Nephron (organoid): ENCODE measurements around the gene NHLRC4.

Experiments
- H3K27ac Mint-ChIP-seq, 3 experiments: 2 replicates each; pipeline ENCODE4 v1.8.0; 2020; ENCODE audit warnings: mixed read lengths in 3 of 3, mild to moderate bottlenecking in 2 of 3, moderate library complexity in 1 of 3
- H3K27me3 Mint-ChIP-seq: 2 replicates; pipeline ENCODE4 v1.8.0; 2021; ENCODE audit warnings: low read depth, mild to moderate bottlenecking, moderate library complexity, mixed read lengths
- H3K36me3 Mint-ChIP-seq: 2 replicates; pipeline ENCODE4 v1.8.0; 2020; ENCODE audit warnings: low read depth, mixed read lengths
- H3K4me1 Mint-ChIP-seq: 2 replicates; pipeline ENCODE4 v1.8.0; 2020; ENCODE audit warnings: mixed read lengths
- H3K4me3 Mint-ChIP-seq, 3 experiments: 2 replicates each; pipeline ENCODE4 v1.8.0; 2020; ENCODE audit warnings: mild to moderate bottlenecking in 3 of 3, mixed read lengths in 3 of 3, moderate library complexity in 2 of 3
- H3K9me3 Mint-ChIP-seq: 2 replicates; pipeline ENCODE4 v1.8.0; 2020; ENCODE audit warnings: mixed read lengths
- CTCF ChIP-seq, 3 experiments: fragments of 200-600 bp; sonication (generic); IDR thresholded peaks; one replicate each; pipeline ENCODE4 v1.5.0; 2021; ENCODE audit warnings: antibody characterized with exemption in 3 of 3; ENCODE audit not compliant: unreplicated experiment in 3 of 3

The NHLRC4 gene

GRCh38 chr16:567373-568256 is 810 bp downstream of the NHLRC4 start:
- peaks cover 5% of the 10 kb centered on the region for H3K27me3 Mint-ChIP-seq
- H3K4me3 Mint-ChIP-seq: peak overlapping the region; percentile 64 to 73 (median 71)
- no peaks in the 10 kb centered on the region for H3K9me3 Mint-ChIP-seq
- TF ChIP-seq CTCF (IDR thresholded peaks at IDR 0.05; ENCODE audit: unreplicated experiment in 3 of 3): no peak
- H3K36me3 Mint-ChIP-seq: no peaks in the 10 kb centered on the region
- peak overlapping the region; percentile 82 to 95 (median 90) for H3K27ac Mint-ChIP-seq
- H3K4me1 Mint-ChIP-seq: peaks cover 38% of the 10 kb centered on the region

GRCh38 chr16:568401-569258 is 1.8 kb downstream of the NHLRC4 start:
- H3K4me1 Mint-ChIP-seq: peaks cover 35% of the 10 kb centered on the region
- H3K36me3 Mint-ChIP-seq: no peaks in the 10 kb centered on the region
- TF ChIP-seq CTCF (IDR thresholded peaks at IDR 0.05; ENCODE audit: unreplicated experiment in 3 of 3): no peak
- peak overlapping the region; percentile 92 to 93 (median 93) for H3K4me3 Mint-ChIP-seq
- H3K9me3 Mint-ChIP-seq: no peaks in the 10 kb centered on the region
- no peaks in the 10 kb centered on the region for H3K27me3 Mint-ChIP-seq
- peak overlapping the region; percentile 90 to 99 (median 96) for H3K27ac Mint-ChIP-seq

- H3K4me1 Mint-ChIP-seq: peaks cover 35% of the 10 kb centered on the region
- TF ChIP-seq CTCF (IDR thresholded peaks at IDR 0.05; ENCODE audit: unreplicated experiment in 3 of 3): no peak
- H3K36me3 Mint-ChIP-seq: no peaks in the 10 kb centered on the region
- no peaks in the 10 kb centered on the region for H3K9me3 Mint-ChIP-seq
- H3K27ac Mint-ChIP-seq: peak within 1 kb of the TSS; percentile 90 to 99 (median 96)
- peak within 1 kb of the TSS; percentile 92 to 93 (median 93) for H3K4me3 Mint-ChIP-seq
- no peaks in the 10 kb centered on the region for H3K27me3 Mint-ChIP-seq
Observed at GRCh38 chr16:569445-570254, 2.8 kb downstream of the NHLRC4 start, which contains the start of gene PIGQ. Gene PIGQ, plus strand, starts transcription at chr16:569968. Its CDS starts 4,107 bp downstream, at chr16:574075.

GRCh38 chr16:572865-573650 is 6.3 kb downstream of the NHLRC4 start:
- no peak for TF ChIP-seq CTCF (IDR thresholded peaks at IDR 0.05; ENCODE audit: unreplicated experiment in 3 of 3)
- no peak overlapping the region for H3K27ac Mint-ChIP-seq
- no peaks in the 10 kb centered on the region for H3K27me3 Mint-ChIP-seq
- no peak overlapping the region for H3K4me3 Mint-ChIP-seq
- H3K4me1 Mint-ChIP-seq: peaks cover 25% of the 10 kb centered on the region
- H3K9me3 Mint-ChIP-seq: no peaks in the 10 kb centered on the region
- H3K36me3 Mint-ChIP-seq: no peaks in the 10 kb centered on the region
